Fibroblast of the conjunctiva (primary cell): ENCODE results near the gene MED12L.

ENCODE experiments used
- DNase-seq: peaks from one replicate; pipeline ENCODE4 v3.0.0-alpha.2; 2010; ENCODE audit warnings: low read depth

Gene MED12L

DNA sequence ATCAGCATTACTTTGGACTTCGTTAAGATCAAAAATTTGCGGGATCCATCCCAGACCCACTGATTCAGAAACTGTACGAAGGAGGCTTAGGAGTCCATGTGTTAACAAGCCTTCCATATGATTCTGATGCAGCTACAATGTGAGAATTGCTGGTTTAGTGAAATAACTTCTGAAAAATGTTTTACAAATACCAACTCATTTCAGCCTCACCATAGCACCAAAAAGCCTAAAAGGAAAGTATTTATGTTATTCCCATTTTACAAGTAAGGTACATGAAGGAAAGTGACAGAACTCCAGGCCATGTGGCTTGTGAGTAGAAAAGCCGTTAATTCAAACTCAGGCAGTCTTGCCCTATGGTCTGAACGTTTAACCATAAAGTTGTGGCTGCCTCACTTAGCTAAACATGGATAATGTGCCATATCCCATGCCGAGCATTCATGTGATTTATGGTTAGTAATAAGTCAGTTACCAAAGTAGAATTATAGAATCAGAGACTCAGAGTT, 376.9 kb downstream of the MED12L start:
- DNase-seq: no peak

DNA sequence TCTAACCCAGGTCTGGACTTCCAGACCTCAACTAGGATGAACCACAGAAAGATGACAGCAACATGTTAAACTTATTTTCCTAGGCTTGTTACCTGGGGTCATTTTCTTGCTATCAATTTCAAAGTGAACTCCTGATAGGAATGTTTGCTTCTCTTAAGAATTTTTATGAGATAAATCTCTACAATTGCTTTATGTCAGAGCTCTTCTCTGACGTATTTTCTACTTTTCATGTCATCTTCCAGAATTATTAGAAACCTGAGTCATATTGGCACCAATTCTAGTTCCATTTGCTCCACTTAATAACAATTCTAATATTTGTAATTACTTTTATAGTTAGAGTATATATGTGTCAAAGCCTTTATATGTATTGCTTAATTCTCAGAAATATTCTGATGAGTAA, 377.5 kb downstream of the MED12L start:
- no peak for DNase-seq

DNA sequence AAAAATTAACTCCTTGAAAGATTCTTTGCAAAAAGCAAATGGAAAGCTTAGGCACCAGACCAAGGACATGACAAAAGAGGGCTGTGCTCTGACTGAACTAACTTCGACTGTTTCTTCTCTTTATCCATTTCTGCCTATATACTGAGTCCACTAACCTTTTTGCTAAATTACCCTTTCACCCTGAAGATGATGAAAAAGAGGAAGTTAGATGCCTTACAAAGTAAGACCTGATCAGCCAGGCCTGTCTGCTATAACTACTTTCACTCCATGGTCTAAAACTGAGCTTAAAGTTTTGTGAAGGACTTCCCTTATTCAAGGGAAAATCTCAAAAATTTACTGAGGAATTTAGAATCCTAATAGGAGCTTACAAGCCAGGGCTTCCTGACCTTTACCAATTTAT, 381.6 kb downstream of the MED12L start:
- DNase-seq: no peak

DNA sequence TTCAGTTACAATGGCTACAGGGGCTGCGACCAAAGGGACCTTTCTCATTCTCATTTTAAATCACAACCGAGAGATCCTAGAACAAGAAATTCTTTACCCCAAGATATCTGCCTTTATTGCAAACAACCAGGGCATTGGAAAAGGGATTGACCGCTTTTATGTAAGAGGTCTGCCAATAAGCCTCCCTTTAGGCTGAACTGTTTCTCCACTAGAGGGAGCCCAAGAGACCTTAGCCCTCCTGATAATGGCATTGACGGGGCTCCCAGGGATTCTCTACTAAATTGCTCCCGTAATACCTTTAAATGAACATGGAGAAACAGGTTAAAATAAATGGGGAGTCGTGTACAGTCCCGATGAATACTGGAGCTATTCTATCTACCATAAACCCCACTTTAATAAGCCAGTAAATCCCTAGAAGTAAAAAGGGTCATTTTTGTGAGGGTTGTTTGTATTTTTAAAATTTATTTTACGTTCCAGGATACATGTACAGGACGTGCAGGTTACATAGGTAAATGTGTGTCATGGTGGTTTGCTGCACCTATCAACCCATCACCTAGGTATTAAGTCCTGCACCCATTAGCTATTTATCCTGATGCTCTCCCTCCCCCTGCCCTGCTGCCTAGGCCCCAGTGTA, 382.9 kb downstream of the MED12L start:
- DNase-seq: peak; percentile 38

DNA sequence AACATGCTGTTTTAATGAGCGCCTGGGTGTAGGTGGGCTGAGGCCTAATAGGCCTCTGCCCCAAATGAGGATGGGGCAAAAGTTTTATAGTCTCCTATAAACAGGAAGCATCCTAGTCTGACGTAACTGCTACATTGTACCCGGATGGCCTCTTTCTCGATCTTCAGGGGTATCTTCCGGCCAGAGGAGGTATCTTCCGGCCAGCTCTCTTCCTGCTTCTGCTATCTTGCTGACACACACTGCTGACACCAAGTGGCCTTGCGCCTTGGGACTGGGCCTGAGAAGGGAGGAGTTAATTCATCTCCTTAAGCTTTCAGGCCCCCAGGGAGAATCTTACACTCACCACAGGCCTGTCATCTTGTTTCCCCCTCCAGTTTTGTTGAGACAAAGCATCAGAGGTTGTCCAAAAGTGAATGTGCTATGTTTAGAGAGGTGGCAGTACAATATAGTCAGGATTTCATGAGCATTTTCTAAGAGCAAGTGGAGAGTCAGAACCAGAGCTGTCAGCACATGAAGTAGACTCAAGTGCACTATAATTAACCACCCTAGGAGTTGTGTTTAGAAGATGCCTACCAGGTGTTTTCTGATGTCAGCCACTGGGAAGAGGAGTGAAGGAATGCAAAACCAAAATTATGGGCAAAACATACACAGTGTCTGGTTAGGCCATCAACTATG, 391.0 kb downstream of the MED12L start:
- no peak for DNase-seq

DNA sequence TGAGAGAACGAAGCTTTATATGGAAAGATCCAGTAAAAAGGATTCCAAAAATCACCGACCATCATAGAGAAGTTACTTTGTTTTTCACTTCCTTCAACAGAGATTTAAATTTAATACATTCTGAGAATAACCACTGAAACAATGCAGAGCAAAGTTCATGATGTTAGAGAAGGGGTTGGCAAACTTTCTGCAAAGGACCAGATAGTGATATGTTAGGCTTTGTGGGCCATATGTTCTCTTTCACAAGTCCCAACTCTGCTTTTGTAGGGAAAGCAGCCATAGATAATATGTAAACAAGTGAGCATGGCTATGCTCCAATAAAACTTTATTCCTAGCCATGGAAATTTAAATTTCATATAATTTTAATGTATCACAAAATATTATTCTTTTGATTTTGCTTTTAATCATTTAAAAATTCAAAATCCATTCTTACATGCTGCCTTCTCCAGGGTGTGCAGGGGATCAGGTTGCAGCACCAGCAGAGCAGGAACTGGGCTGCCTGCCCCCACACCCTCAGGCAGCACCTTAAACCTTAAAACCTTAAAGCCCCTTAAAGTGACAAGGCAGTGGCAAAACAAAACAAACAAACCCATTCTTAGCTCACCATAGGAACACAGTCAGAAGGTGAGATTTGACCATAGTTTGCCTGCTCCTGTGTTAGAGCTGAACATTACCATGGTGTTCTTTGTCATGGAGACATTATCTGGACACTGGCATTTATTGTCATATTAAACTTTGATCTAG, 392.3 kb downstream of the MED12L start:
- no peak for DNase-seq

DNA sequence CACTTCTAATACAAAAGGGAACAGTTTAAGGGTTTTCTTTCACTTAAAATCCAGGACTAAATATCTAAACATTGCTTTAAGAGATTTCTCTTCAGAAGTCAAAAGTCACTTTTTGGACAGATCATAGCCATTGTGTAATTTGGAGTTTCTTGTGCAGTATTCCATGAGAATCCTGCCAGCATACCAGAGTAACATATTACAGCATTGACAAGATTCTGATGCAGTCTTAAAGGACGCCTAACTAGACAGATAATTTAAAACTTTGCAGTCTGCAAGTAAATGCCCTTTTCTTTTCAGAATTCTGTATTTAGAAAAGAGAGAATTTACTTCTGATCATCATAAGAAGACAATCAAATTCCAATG, 392.9 kb downstream of the MED12L start:
- DNase-seq: no peak

DNA sequence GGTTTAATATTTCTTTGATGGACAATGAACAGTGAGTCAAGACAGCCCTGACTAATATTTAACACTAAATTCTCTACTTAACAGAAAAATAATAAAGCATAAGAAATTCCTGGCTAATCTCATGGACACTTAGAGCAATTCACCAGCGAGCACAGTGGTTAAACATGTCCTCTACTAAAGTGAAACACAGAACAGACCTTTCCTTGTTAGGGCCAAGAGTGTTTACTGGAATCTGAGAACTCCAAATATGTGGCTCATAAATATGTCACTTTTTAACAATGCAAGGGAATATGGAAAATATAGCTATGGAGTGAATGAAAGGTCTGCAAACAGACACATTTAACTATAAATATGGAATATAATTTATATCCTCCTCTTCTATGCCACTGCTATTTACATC, 394.0 kb downstream of the MED12L start:
- DNase-seq: no peak

DNA sequence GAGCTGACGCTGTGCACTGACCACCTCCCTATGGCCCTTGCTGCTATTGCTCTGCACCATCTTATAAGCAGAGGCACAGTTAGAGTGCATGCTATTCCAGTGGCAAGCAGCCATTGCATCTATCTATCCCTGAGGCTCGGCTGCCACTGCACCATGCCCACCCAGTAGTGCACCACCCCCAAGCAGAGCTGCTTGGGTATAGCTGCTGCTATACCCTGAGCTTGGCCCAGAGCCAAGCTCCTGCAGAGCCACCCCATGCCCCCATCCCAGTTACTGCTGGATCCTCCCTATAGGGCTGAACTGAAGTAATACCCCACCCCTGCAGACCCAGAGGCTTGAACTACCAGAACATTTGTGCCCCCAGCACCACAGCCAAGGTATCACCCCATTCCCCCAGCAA, 395.0 kb downstream of the MED12L start:
- no peak for DNase-seq

DNA sequence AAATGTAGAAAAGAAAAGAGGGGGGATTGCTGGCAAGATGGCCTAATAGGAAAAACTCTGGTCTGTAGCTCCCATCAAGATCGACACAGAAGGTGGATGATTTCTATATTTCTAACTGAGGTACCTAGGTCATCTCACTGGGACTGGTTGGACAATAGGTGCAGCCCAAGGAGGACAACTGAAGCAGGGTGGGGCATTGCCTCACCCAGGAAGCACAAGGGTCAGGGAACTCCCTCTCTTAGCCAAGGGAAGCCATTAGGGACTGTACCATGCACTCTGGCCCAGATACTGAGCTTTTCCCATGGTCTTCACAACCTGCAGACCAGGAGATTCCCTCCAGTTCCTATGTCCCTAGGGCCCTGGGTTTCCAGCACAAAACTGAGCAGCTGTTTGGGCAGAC, 398.0 kb downstream of the MED12L start:
- DNase-seq: no peak

DNA sequence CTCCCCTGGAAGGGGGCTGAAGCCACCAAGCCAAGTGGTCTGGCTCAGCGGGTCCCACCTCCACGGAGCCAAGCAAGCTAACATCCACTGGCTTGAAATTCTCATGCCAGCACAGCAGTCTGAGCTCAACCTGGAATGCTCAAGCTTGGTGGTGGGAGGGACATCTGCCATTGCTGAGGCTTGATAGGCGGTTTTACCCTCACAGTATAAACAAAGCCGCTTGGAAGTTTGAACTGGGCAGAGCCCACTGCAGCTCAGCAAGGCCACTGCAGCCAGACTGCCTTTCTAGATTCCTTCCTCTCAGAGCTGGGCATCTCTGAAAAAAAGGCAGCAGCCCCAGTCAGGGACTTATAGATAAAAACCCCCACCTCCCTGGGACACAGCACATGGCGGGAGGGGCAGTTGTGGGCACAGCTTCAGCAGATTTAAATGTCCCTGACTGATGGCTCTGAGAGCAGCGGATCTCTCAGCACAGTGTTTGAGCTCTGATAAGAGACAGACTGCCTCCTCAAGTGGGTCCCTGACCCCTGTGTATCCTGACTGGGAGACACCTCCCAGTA, 398.6 kb downstream of the MED12L start:
- no peak for DNase-seq
